Hematopoietic multipotent progenitor cell treated with erythropoietin and hydrocortisone succinate and interleukin-3 and kit ligand, for 17 days (in vitro differentiated cells): ENCODE data around the gene YWHAH.

Source experiments
- DNase-seq: peaks from one replicate; pipeline ENCODE4 v3.0.0-alpha.2; 2015; ENCODE audit warnings: low spot score

The YWHAH gene

DNA sequence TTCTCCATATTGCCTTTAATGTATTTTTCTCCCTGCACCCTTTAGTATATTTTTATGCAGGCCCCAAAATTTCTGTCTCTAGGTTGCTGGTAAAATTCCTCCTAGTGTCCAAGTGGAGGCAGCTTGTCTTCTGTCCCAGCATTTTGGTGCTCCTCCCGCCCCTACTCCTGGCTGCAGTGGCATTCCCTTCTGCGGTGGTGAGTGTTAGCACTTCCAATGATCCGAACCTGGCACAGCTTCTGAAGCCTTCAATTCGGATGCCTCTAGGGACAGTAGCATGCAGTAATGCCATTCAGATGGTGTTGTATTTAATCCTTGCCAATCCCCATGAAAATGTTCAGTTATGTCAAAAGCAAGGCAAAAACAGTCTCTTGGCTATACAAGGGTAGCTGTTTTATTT, 5.9 kb downstream of the YWHAH start:
- no peak for DNase-seq

DNA sequence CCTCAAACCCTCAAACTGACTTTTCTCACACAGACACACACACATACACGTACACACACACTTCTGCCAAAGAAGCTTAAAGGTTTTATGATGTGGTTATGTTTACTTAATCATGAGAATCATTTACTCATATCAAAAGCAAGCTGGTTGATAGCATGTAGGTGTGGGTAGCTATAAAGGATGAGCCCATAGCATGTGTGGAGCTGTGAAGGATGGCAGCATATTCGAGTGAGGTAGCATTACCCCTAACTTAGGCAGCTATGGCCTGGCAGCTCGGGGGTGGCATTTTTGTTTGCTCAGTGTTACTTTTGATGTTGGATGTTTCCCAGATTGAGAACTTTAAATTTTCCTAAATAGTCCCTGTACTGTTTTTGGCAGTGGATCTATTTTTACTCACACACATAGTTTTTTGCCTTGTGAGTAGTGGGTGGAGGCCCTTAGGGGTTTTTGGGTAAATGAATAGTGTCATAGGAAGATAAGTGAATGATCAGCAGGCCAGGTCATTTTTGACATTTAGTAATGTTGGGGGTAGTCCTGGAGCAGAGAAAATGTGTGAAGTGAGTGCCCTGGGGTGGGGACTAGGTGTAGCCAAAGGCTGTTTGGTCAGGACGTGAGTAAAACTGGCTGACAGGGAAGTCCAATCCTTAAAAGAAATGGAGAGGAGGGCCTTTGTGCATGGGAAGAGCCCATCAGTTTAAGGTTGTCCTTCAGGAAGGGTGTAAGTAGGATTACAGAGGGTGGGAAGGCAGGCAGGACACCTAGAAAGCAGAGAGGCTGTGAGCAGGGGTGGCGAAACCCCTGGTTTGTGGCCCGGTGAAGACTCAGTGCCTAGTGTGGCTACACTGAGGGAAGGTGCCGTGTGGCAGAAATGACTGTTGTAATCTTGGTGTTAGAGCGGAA, 7.1 kb downstream of the YWHAH start:
- no peak for DNase-seq

DNA sequence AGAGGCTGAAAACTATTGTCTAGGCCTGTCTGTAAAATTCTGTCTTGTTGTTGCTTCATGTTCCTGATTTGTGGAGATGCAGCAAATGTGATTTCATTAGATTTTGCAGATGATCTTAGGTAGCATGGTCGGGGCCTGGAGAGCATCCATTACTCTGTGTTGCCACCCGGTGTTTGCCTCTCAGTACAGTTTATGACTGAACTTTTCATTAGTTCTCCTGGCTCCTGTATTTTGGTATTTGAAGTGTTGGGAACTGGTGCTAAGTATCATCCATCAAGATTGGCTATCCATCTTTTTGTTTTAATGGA, 7.7 kb downstream of the YWHAH start:
- peak; percentile 34 for DNase-seq

DNA sequence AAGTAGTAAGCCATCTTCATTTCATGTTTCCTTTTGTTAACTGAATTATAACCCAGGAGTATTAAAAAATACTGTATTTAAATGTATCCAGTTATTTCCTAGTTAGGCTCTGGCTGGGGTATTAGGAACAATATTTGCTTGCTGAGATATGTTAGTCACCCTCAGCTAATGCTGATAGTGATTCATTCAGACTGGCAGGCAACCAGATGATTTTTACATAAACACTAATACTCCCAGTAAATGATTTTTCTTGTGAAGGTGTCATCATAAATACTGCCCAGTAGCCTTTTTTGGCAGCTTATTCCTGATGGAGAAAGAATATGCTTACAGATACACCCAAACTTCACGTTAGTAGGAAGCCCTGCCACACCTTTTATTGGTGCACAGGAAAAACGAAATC, 8.1 kb downstream of the YWHAH start:
- peak; percentile 73 for DNase-seq

DNA sequence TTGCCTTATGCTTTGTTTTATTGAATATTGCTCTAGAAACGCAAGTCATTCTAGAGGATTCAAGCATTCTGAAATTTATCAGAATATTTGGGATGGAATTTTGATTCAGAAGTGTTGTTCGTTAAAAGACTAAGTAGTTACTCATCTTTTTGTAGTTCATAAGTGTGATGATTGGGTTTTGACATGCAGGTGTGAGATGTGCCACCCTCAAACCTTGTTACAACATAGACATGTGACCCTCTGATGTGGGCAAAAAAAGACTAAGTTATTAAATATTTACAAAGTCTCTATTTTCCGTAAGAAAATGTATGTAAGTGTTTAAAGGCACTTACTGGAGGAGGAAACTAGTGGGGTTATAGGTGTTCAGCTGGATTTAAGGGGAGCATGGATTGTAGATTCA, 8.9 kb downstream of the YWHAH start:
- DNase-seq, result no peak

DNA sequence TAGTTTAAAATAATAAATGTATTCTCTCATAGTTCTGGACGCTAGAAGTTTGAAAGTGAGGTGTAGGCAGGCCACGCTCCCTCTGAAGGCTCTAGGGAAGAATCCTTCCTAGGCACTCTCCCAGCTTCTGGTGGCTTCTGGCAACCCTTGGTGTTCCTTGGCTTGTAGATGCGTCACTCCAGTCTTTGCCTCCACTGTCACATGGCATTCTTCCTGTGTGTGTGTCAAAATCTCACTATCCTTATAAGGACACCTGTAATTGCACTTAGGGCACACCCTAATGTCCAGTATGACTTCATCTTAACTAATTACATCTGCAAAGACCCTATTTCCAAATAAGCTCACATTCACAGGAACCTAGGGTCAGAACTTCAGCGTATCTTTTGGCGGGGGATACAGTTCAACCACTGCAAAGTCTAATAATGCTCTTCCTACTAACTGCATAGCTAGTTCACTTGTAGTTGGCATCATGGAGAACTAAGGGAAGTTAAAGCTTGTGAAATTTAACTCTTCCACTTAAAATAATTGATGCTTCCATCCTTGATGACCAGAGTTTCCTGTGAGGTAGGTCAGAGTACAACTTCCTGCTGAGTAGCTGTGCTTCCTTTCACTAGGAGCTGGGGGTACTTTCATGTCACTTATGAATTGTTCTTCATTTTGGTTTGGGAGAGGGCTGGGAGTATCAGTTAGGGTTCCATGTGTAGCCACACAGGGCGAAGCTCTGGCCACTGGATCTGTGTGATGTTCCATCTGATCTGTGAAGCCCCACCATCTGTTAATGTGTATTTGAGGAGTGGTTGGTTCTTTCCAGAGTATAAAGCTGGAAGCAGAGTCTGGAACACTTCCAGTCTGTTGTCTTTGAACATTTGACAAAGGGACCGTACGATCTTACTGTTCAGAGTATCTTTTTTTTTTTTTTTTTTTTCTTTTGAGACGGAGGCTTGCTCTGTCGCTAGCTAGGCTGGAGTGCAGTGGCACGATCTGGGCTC, 10.5 kb downstream of the YWHAH start:
- DNase-seq, result no peak

DNA sequence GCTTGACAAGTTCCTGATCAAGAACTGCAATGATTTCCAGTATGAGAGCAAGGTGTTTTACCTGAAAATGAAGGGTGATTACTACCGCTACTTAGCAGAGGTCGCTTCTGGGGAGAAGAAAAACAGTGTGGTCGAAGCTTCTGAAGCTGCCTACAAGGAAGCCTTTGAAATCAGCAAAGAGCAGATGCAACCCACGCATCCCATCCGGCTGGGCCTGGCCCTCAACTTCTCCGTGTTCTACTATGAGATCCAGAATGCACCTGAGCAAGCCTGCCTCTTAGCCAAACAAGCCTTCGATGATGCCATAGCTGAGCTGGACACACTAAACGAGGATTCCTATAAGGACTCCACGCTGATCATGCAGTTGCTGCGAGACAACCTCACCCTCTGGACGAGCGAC, 12.0 kb downstream of the YWHAH start:
- no peak for DNase-seq

DNA sequence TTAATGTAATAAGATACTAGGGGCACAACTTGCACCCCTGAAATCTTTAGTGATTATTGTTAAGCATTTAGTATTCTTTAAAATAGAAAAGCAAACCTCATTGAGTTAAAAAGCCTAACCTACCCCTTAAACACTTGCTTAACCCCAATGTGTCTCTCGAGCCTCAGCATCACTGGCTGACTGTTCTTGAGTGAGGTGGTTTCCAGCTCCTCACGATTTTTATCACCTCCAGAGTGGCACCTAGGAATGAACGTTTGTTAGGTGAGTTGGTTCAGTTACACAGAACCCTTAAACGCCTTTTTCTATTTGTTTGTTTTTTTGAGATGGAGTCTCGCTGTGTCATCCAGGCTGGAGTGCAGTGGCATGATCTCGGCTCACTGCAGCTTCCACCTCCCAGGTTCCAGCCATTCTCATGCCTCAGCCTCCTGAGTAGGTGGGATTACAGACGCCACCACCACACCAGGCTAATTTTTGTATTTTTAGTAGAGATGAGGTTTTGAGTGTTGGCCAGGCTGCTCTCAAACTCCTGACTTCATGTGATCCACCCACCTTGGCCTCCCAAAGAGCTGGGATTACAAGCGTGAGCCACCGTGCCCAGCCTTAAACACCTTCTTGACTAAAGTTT, 13.7 kb downstream of the YWHAH start:
- DNase-seq, result no peak

DNA sequence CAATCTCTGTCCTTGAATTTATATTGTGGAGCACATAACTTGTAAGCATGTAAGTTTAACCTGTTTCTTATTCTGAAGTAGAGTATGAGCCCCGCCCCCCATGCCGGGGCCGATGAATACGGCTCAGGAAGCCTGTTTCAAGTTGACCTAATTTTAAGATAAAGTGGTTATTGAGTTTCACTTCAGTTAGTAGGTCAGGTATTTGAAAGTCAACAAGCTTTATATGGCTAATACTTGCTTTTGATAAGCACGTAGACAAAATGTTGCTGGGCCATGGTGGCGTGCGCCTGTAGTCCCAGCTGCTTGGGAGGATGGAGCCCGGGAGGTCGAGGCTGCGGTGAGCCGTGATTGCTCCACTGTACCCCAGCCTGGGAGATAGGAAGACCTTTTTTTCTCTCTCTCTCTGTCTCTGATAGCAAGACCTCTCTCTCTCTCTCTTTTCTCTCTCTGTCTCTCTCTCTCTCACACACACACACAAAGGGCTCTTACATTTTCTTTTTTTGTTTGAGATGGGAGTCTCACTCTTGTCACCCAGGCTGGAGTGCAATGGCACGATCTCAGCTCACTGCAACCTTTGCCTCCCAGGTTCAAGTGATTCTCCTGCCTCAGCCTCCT, 14.4 kb downstream of the YWHAH start:
- no peak for DNase-seq

DNA sequence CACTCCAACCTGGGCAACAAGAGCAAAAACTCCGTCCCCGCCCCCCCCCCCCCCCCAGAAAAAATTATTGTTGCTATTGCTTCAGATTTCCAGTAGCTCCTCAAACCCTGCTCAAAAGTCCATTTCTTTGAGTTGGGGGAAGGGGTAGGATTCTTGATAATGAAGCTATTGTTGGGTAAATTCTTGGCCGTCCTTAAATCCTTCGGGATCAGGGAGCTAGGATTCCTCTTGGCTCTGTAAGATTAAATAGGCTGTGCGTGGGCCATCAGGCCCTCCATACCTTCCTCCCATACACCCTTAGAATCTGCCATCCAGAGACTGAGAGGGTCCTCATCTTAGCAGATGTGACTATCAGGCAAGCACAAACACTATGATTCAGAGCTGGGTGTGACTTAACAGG, 16.4 kb downstream of the YWHAH start:
- DNase-seq, result no peak

DNA sequence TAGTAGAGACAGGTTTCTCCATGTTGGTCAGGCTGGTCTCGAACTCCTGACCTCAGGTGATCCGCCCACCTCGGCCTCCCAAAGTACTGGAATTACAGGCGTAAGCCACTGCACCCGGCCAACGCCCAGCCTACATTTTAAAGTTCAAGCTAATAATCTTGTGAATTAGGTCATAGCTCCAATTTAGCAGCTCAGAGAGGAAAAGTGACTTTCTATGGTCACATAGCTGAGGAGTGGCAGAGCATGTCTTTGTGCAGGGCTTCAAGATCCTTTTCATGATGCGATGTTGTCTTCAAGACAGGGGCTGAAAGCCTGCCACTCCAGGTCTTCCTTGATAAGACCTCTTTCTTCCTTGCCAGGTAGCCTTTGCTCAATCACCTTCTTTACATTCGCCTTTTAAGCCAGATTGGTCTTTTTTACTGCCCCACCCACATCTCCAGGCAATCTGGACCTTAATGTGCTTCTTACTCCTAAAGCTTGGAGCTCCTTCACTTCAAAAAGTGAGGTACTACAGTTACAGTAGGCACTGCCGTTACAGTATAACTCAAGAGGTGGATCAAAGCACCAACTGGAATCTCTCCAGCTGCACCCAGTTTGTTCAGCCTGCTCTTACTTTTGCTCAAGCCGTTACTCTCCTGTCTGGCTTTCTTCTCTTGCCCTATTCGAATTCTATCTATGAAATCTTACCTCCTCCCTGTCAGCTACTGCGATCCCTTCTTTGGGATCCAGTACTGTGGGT, 18.2 kb downstream of the YWHAH start:
- no peak for DNase-seq

DNA sequence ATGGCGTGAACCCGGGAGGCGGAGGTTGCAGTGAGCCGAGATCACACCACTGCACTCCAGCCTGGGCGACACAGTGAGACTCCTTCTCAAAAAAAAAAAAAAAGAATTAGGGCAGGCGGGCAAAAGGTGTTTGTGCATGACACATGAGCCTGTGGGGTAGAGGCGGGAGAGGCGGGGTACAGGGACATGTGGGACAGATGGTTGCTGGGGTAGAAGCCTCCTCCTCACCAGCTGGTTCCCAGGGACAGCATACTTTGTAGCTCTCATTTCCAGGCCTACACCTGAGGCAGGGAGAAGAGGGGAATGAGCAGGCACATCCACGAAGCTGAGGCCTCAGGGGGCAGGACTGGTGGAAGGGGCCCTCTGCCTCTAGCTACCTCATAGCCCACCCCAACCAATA, 23.7 kb downstream of the YWHAH start:
- no peak for DNase-seq

DNA sequence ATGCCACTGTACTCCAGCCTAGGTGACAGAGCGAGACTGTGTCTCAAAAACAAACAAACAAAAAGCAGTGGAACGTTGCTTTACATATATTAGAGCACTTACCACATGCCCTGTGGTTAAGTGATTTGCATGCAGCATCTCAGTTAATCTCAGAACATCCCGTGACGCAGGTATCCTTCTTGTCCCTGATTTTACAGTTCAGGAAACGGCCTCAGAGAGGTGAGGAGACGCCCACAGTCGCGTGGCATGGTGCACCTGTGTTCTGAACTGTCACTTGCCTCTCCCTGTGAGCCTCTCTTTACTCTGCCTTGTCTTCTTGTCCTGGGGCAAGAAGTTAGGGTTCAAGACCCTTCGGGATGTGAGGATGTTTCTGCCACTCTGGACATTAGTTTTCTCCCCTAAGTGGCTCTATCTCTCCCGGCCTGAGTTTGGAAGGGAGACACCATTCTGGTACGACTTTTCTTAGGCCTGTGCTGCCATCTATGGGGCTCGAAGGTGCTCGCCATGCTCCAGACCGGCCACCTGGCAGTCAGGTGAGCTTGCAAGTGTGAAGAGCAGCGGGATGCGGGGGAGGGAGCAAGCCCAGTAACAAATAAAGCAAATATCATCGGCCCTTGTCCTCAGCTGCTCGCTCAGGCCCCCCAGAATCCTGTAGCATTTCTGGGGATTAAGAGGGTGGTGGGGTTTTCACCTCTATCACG, 25.6 kb downstream of the YWHAH start:
- DNase-seq, result peak; percentile 55

DNA sequence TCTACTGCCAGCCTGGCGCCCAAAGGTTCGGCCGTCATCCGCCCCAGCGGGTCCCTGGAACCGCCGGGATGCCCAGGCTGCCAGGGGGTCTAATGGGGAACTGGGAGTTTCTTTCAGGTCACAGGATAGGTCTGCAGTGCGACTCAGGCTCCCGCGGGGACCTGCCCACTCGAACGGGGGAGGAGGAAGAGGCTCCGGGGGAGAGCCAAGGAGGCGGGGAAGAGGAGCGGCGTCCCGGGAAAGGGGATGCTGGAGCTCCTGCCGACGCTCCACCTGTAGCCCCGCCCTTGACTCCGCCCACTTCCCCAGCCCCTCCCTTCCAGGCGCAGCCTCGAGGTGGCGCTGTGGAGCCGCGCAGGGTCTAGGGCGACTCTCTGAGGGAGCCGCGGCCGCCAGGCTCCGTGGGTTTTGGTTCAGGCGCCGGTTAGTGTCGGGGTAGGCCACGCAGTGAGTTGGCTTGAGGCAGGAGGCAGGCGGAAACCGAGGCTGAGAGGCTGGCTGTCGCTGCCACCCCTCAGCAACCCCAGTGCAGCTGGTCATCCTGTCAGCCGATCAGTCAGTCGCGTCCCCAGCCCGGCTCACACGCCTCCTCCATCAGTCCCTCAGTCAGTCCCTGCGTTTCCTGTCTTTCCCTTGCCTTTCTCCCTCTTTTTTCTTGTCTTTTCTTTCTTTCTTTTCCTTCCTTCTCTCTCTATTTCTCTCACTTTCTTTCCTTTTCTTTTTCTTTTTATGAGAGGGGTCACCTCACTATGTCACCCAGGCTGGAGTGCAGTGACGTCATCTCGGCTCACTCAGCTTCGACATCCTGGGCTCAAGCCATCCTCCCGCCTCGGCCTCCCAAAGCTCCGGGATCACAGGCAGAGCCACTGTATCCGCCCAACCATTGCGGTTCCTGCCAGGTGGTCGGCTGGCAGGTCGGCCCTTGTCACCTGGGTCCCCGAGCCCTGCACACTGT, 26.4 kb downstream of the YWHAH start:
- peak; percentile 90 for DNase-seq

DNA sequence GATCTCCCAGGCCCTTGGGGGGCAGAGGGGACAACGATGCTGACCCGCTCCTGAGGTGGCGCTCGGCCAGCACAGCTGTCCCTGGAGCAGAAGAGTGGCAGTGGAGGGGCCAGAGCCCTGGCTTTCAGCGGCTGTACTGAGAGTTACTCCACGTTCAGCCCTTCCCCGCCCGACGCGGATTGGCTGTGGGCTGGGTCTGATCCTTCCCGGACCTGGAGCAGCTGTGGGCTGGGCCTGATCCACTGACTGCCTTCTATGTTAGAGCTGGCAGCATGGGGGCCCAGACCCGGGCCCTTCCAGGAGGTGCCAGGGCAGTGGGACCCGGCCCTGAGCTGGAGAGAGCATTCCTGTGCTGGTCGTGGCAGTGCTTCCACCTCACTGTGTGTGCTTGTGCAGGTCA, 27.8 kb downstream of the YWHAH start:
- no peak for DNase-seq

DNA sequence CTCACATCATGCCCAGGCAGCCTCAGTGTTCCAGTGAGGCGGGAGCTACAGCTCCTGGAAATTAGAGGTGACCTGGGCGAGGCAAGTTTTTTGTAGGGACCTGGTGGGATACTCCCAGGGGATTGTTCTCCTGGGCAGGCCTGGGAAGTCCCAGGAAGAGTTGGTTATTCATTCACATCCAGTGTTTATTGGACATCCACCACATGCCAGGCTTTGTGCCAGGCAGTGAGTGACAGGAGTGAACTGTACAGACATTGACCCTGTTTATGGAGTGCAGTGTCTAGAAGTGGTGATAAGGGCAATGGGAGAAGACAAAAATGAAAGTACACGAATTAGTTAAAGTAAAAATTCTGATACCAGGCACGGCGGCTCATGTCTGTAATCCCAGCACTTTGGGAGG, 29.4 kb downstream of the YWHAH start:
- DNase-seq, result no peak

DNA sequence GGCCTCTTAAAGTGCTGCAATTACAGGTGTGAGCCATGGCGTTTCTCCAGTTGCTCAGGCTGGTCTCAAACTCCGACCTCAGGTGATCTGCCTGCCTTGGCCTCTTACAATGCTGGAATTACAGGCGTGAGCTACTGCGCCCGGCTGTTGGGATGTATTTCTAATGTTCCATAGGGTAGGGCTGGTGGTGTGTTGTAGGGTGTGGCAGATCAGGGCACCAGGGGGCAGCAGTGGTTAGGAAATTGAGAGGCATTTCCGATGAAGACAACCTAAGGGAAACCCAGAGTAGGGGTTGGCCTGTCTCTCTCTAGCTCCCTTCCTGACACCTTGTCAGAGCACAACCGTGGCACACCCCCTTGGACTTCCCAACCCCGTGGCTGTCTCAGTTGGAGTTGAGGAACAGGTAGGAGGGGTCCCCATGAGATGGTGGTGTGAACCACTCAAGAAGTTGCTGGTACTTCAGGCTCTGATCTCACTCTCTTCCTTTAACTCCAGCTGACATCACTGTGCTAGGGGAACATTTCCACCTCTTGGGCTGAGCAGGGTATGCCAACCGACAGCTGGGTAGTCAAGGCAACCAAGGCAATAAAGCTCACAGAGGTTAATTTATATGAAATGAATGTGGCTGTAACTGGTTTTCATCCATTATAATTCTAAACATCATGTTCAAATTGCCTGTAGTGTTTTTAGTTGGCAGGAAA, 33.0 kb downstream of the YWHAH start:
- DNase-seq, result peak; percentile 58

DNA sequence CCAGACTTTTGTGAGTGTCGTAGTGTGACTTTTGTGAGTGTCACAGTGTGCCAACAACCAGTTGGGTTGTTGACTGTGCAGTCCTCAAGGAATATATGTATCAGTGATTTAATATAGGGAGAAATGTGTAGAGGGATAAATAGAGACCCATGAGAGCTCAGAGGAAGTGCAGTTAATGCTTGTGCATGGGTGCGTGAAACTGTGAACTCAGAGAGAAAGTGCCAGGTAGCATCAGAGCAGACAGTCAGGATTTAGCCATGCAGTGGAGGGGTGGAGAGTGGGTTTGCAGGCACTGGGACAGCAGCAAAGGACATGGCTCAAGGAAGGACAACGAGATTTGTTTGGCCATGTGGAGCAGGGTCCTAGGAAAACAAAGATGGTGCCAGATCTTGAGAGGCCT, 33.6 kb downstream of the YWHAH start:
- DNase-seq, result no peak

DNA sequence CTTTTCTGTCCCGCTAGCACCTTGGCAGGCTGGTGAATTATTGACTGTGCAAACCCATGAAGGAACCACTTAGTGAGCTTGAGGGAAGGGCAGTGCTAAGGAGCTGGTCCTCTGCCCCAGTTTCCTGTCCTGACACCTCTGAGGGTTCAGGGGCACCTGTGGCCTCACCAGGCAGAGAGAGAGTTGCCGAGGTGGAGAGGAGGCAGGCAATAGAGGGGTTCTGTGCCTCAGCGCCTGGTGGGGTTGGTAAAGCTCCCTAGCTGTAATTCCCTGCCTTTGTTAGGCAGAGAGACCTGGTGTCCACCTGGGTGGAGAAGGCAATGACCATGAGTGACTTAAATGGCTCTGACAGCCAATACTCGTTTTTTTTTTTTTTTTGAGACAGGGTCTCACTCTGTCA, 36.3 kb downstream of the YWHAH start:
- no peak for DNase-seq
